Hypothalamus (tissue), 51 donors: ENCODE results near the gene TMEM63A.

Source experiments
- DNase-seq, 51 donors: peaks; one replicate each; lab custom pipeline; 2025; lab: John Stamatoyannopoulos, UW

The TMEM63A gene

GRCh38 chr1:225911191-225912130, 29.3 kb upstream of the TMEM63A start:
- peak in 40 of 51 donors; percentile 3 to 81 (median 33) for DNase-seq

- DNase-seq, result no peak
These were observed 27.3 kb upstream of the TMEM63A start for GRCh38 chr1:225909477-225909876.

DNA sequence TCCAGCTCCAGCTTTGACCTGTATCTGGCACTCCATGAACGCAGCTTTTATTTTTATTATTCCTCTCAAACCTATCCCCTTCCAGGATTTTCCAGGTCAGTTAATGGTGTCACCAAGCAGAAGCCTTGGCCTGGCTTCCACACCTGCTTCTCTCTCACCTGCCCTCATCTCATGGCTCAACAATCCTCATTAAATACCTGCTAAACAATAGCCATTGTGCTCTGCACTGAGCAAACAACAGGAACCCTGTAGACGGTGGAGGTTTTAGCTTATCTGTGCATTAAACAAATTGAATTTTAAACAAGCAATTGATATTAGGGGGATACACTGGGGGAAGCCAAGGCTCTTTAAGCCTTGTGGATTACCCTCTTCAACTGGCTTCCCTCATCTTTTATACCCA, 26.6 kb upstream of the TMEM63A start:
- DNase-seq, result no peak

DNA sequence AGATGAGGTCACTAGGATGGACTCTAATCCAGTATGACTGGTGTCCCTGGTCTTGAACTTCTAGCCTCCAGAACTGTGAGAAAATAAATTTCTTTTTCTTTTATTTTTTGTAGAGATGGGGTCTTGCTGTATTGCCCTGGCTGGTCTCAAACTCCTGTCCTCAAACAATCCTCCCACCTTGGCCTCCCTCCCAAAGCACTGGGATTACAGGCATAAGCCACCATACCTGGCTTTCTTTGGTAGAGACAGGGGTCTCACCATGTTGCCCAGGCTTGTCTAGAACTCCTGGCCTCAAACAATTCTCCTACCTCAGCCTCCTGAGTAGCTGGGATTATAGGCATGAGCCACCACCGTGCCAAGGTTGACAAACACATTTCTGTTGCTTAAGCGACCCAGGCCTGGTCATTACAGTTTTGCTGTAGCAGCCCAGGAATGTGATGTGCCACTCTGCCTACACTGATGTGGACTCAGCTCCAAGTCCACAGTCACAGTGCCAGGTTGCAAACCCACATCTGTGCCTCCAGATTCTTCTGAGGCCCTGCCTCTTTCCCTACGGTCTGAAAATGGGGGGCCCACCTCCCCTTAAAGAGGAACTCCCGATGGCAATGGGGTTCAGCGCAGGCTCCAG, 25.9 kb upstream of the TMEM63A start:
- no peak for DNase-seq

DNA sequence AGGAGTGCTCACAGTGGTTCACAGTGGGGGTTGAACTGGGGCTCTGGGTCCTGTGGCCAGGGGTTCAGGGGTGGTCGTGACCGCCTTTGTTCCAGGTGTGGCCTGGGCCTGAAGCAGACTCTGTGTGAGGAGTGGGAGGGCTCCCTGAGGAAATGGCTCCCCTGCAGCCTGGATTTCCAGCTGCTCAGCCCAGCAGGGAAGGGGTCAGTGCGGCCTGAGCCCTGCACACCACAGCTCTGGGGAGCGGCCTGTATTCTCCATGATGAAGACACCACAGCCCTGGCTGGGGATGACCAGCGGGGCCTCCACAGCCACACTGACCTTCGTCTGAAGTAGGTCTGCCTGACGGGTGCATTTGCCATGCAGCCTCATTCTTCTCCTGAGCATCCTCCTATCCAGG, 25.2 kb upstream of the TMEM63A start:
- no peak for DNase-seq

DNA sequence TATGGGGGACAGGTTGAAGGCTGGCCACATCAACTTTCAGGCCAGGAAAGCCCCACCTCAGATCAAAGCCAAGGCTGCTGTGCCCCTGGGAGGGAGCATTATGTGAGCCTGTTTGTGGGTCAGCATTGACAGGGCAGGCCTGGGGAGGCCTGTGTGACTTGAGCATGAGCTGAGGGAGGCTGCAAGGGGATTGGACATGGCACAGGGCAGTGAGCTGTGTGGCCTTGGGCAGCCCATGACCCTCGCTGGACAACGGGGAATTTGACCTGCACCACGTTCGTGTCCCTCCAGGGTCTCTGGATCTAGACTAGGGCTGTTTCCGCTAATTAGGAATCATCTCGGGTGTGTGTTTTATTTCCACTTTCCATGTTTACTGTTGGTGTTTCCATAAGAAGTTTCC, 24.3 kb upstream of the TMEM63A start:
- DNase-seq, result no peak

GRCh38 chr1:225903623-225904022, 21.4 kb upstream of the TMEM63A start:
- no peak for DNase-seq

DNA sequence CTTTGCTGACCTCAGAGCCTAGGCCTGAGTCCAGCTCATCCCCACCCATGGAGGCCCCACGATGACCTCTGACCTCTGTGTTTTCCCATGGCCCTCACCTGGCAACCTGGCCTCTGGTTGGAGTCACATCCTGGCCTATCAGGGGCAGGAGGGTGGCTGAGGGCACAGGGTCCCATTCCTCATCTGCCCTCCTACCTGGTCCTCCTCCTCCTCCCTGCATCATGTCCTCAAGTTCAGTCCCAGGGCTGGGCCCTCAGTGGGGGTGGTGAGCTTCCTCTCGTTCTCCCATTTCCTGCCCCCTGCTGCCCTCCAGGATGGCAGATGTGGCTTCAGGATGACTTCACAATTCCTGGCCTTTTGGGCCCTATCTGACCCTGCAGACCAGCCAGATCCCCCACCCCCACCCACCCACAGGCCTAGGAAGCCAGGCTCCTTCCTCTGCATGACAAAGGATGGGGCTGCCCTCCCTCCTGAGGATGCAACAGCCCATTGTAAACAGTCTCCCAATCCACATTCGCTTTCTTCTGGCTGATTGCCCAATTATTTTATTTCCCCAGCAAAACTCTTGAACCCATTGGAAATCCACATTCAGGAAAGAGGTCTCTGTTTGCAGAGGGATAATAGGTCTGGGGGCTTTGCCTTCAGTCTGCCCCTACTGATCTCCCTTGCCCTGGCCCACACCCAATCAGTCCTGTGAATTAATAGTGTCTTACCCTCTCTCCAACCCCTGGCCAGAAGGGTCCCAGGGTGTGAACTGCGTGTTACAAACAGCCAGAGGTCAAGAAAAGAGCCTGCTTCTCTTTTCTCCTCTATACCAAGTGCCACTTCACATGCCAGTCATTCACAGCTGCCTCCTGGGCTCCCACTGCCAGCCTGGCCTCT, 17.1 kb upstream of the TMEM63A start:
- no peak for DNase-seq

- no peak for DNase-seq
These were observed 15.7 kb upstream of the TMEM63A start for GRCh38 chr1:225897595-225898514.

GRCh38 chr1:225896937-225897549, 14.9 kb upstream of the TMEM63A start:
- DNase-seq, result no peak

- no peak for DNase-seq
These were observed 14.3 kb upstream of the TMEM63A start for GRCh38 chr1:225896494-225896893.

DNA sequence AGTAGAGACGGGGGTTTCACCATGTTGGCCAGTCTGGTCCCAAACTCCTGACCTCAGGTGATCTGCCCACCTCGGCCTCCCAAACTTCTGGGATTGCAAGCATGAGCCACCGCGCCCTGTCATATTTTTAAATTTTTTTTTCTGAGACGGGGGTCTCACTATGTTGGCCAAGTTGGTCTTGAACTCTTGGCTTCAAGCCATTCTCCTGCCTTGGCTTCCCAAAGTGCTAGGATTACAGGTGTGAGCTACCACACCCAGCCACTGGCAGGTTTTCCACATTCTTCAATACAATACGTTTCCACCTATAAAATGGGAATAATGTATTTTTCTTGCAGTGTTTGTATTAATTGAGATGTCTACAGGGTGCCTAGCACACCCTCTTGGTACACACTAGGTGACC, 10.1 kb upstream of the TMEM63A start:
- DNase-seq, result no peak

GRCh38 chr1:225891229-225891972, 9.2 kb upstream of the TMEM63A start:
- no peak for DNase-seq

- DNase-seq, result no peak
These were observed 8.4 kb upstream of the TMEM63A start for GRCh38 chr1:225890346-225891228.

DNA sequence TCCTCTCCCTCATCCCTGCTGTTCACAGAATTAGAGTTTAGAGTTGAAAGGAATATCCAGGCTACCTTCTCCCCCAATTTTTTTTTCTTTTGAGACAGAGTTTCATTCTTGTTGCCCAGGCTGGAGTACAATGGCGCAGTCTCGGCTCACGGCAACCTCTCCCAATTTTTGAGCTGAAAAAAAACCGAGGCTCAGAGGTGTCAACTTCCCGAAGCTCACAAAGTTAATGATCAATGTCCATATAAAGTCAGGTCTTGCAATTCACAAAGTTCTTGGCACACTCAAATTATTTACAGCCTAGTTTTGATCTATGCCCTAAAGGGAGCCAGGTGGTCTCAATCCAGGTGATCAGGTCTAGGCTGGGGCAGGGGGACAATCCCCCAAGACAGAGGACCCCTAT, 7.6 kb upstream of the TMEM63A start:
- DNase-seq, result no peak

DNA sequence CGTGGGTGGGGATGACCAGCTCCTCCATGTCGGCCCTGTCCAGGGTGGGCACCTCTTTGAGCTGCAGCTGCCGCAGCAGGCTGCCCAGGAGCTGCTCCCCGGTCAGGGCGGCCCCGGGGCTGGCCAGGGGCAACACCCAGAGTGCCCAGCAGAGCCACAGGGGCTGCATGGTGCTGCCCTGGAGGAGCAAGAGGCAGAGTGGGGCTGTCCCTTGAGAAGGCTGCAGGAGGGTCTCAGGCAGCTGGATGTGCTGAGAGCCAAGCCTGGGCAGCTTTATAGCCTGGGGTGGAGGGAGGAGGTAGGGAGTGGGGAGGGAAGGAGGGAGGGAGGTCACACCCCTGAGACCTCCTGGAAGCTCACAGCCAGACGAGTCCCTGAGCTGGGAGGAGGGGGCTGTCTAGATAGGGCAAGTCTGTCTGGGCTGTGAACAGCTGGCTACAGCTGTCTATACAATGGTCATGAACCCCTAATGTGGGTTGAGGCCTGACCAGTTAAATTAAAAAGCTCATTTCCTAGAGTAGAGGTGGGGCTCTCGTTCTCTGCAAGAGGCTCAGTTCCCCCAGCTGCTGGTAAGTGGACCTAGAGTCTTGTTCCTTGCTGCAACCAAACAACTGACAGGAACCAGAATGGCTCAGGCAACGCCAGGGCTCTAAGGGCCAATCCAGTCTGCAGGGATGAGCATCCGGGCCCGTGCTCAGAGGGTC, 6.9 kb upstream of the TMEM63A start, which contains the start of gene LEFTY1:
Gene LEFTY1 (minus strand): TSS at position 249 of the 704 bp plus-strand sequence. CDS start 80 bp downstream, at position 169.
- DNase-seq, result no peak

DNA sequence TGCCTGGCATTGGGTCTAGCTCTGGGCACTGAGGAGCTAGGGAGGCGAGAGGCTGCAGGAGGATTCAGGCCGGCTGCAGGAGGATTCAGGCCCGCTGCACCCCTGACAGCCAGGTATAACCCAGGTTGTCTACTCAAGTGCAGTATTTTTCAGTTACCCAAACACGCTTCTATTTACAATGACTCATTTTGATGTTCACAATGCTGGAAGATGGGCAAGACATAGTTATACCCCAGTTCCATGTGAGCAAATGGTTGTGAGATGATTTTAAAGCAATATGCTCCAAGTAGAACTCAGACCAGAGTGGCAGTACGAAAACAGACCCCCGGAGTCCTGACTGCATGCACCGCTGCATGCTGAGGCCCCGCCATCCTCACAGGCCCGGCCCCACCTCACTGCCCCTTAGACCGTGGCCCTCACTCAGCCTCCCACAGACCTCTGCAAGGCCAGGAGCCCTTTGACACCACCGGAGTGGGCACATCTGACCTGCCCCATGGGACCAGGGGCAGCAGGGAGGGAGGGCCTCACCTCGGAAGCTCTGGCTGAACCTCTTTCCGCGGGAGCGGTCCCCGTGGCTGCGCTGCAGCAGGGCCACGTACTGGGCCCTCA, 6.2 kb upstream of the TMEM63A start:
- DNase-seq, result no peak
